ENCODE measurements around the gene FUT8. TPM values are rescaled to one million over a fixed set of nuclear protein-coding genes. Genes with fewer than 3 reads are reported as not detected.

FUT8 gene
- polyA plus RNA-seq, 1 of the 3 experiments (the other 2 are of a cell fraction): 31.7 TPM

DNA sequence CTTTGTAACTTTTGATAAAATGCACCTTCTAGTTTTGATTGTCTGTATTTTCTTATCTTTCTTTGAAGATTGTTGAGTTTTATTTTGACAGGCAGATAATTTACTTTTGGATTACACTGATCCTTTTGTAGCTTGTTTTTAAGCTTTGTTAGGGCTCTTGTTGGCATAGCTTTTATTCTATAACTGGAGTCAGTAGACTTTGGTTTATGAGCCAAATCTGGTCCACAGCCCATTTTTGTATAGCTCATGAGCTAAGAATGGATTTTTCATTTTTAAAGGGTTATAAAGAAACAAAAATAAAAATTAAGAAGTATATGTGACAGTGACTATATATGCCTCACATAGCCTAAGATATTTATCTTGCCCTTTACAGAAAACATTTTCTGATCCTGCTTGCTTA lies 142.3 kb downstream of the FUT8 start:
- CTCF ChIA-PET: interaction anchor here (0.9 to 1.4 kb wide), 3 partner anchors 13 to 160 kb away, joined by 3 read pairs; no protein-coding TSS in a partner anchor
- Histone ChIP-seq H3K4me1 (ENCODE audit: control insufficient read depth in 1 of 2, insufficient read depth in 2 of 2, low read depth in 1 of 2, low read length in 1 of 2) (no peaks in the 10 kb centered on the region), H2AFZ (ENCODE audit: low read depth) (no peak overlapping the region), H3F3A (replicated peaks; ENCODE audit: insufficient read depth) (no peaks in the 10 kb centered on the region), H3K27ac (ENCODE audit: low read depth in 2 of 2, low read length in 1 of 2) (no peak overlapping the region), H3K9me2 (no peaks in the 10 kb centered on the region), H3K36me3 (replicated peaks in 1 of 2; ENCODE audit: control insufficient read depth in 1 of 2, insufficient read depth in 2 of 2, low read length in 1 of 2) (no peaks in the 10 kb centered on the region), H3K79me2 (ENCODE audit: insufficient read depth) (peaks cover 82% of the 10 kb centered on the region), H3K27me3 (ENCODE audit: insufficient read depth) (no peaks in the 10 kb centered on the region), H4K20me1 (ENCODE audit: insufficient read depth) (no peaks in the 10 kb centered on the region; the same call in 1 of the 2 replicates), H3K9ac (no peak overlapping the region), H3K4me2 (no peak overlapping the region), H3K4me3 (ENCODE audit: low read depth in 2 of 2, low read length in 1 of 2) (no peak overlapping the region), H3K9me3 (no peaks in the 10 kb centered on the region)
- DNase-seq: no peak
- TF ChIP-seq FOSL2 (IDR thresholded peaks at IDR 0.05; ENCODE audit: borderline replicate concordance, low read depth): no peak
- TF ChIP-seq GATA2 (CRISPR knock-in tag; IDR thresholded peaks at IDR 0.05): no peak
- TF ChIP-seq RAD21 (IDR thresholded peaks at IDR 0.05; ENCODE audit: low read length): no peak
- TF ChIP-seq RFX5 (IDR thresholded peaks at IDR 0.05; ENCODE audit: low read length): no peak
- TF ChIP-seq, protein P1, sequence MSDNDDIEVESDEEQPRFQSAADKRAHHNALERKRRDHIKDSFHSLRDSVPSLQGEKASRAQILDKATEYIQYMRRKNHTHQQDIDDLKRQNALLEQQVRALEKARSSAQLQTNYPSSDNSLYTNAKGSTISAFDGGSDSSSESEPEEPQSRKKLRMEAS (IDR thresholded peaks at IDR 0.05; ENCODE audit: low read depth): no peak
- TF ChIP-seq RXRA (IDR thresholded peaks at IDR 0.05; ENCODE audit: borderline replicate concordance, low read depth): no peak
- TF ChIP-seq CHD2 (IDR thresholded peaks at IDR 0.05; ENCODE audit: low read length, partially characterized antibody): no peak
- no peak for TF ChIP-seq RCOR1 (IDR thresholded peaks at IDR 0.05; ENCODE audit: low read length)
- TF ChIP-seq POLR2AphosphoS5 (IDR thresholded peaks at IDR 0.05; ENCODE audit: low read depth, low read length): no peak
- TF ChIP-seq TEAD4 (IDR thresholded peaks at IDR 0.05; ENCODE audit: borderline replicate concordance, insufficient read depth): no peak
- TF ChIP-seq, protein P2, sequence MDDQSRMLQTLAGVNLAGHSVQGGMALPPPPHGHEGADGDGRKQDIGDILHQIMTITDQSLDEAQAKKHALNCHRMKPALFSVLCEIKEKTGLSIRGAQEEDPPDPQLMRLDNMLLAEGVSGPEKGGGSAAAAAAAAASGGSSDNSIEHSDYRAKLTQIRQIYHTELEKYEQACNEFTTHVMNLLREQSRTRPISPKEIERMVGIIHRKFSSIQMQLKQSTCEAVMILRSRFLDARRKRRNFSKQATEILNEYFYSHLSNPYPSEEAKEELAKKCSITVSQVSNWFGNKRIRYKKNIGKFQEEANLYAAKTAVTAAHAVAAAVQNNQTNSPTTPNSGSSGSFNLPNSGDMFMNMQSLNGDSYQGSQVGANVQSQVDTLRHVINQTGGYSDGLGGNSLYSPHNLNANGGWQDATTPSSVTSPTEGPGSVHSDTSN (IDR thresholded peaks at IDR 0.05): no peak
- no peak for TF ChIP-seq GABPA (IDR thresholded peaks at IDR 0.05; ENCODE audit: low read depth)
- POLR2A ChIA-PET: no interaction called here

DNA sequence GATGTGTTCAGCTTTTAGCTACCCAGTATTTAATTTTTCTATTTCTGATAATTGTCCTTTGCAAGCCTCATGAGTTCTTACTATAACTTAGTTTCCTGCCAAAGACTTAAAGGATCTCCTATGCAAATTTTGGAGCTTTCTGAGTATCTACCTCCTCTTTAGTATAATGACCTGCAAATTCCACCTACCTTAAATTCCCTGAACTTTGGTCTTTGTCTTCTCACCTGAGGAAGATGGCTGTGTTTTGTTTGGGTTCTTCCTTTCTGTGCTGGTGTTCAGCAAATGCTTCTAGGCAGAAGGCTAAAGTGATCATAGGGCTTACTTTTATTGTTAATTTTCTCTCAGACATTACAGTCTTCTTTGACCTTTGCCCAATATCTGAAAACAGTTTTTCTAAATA lies 142.8 kb downstream of the FUT8 start:
- no peak for DNase-seq
- no peaks in the 10 kb centered on the region for H3K9me2 ChIP-seq
- POLR2A ChIA-PET: interaction anchor here (0.5 kb wide), 1 partner anchor 140 kb away, joined by 3 read pairs; no protein-coding TSS in a partner anchor

More for the DNA sequence above, 142.8 kb downstream of the FUT8 start:
- no peaks in the 10 kb centered on the region for H3F3A ChIP-seq (replicated peaks; ENCODE audit: insufficient read depth)
- H3K4me3 ChIP-seq (ENCODE audit: low read depth in 2 of 2, low read length in 1 of 2): no peak overlapping the region
- no peaks in the 10 kb centered on the region for H3K27me3 ChIP-seq (ENCODE audit: insufficient read depth)
- no peaks in the 10 kb centered on the region; the same call in 1 of the 2 replicates for H4K20me1 ChIP-seq (ENCODE audit: insufficient read depth)
- H3K9me3 ChIP-seq: no peaks in the 10 kb centered on the region
- H3K4me2 ChIP-seq: no peak overlapping the region
- CTCF ChIA-PET: interaction anchor here (0.6 to 1.0 kb wide), 3 partner anchors 52 to 160 kb away, joined by 3 read pairs; no protein-coding TSS in a partner anchor
- H3K9ac ChIP-seq: no peak overlapping the region
- no peak overlapping the region for H3K27ac ChIP-seq (ENCODE audit: low read depth in 2 of 2, low read length in 1 of 2)
- H3K79me2 ChIP-seq (ENCODE audit: insufficient read depth): peaks cover 82% of the 10 kb centered on the region
- H3K4me1 ChIP-seq (ENCODE audit: control insufficient read depth in 1 of 2, insufficient read depth in 2 of 2, low read depth in 1 of 2, low read length in 1 of 2): no peaks in the 10 kb centered on the region
- H2AFZ ChIP-seq (ENCODE audit: low read depth): no peak overlapping the region
- TF ChIP-seq SIN3A (IDR thresholded peaks at IDR 0.05; ENCODE audit: borderline replicate concordance, low read depth, low read length): no peak
- TF ChIP-seq, protein P3, sequence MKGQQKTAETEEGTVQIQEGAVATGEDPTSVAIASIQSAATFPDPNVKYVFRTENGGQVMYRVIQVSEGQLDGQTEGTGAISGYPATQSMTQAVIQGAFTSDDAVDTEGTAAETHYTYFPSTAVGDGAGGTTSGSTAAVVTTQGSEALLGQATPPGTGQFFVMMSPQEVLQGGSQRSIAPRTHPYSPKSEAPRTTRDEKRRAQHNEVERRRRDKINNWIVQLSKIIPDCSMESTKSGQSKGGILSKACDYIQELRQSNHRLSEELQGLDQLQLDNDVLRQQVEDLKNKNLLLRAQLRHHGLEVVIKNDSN (IDR thresholded peaks at IDR 0.05; ENCODE audit: borderline replicate concordance, low read depth): no peak
- no peak for TF ChIP-seq ELF1 (IDR thresholded peaks at IDR 0.05)
- no peak for TF ChIP-seq FOXM1 (IDR thresholded peaks at IDR 0.05; ENCODE audit: low read depth)
- TF ChIP-seq FOSL2 (IDR thresholded peaks at IDR 0.05; ENCODE audit: borderline replicate concordance, low read depth): no peak
- TF ChIP-seq RXRA (IDR thresholded peaks at IDR 0.05; ENCODE audit: borderline replicate concordance, low read depth): no peak
- TF ChIP-seq TCF12 (IDR thresholded peaks at IDR 0.05): no peak
- TF ChIP-seq YY1 (IDR thresholded peaks at IDR 0.05; ENCODE audit: low read depth): no peak
- H3K36me3 ChIP-seq (replicated peaks in 1 of 2; ENCODE audit: control insufficient read depth in 1 of 2, insufficient read depth in 2 of 2, low read length in 1 of 2): no peaks in the 10 kb centered on the region
